ENCODE results near the gene LRRC26.

DNA sequence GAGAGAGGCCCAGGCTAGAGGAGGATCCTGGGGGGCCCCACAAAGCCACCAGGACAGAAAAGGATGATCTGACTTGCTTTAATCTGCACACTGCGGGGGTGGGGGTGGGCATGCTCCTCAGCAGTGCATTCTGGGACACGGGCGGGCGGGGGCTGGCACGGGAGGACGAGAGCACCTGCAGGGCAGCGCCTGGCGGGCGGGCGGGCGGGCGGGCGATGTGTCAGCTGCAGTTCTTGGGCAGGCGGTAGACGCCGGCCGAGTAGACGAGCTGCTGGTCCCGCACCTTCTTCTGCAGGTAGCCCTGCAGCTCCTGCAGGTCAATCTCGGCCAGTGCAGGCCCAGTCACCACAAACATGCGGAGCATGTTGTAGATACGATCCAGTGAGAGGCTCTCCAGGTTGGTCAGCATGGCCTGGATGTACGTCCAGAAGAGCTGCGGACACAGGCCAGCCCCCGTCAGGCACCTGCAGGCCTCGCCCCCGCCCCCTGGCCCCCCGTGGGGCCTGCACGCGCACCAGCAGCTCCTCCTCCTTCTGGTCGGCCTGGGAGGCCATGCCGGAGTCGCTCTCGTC is 5.0 kb upstream of the LRRC26 start:
- TF ChIP-seq EP300 (IDR thresholded peaks at IDR 0.05) (no peak), CTCF (IDR thresholded peaks at IDR 0.05) (no peak), BCL3 (IDR thresholded peaks at IDR 0.05) (no peak), MAZ (IDR thresholded peaks at IDR 0.05; ENCODE audit: borderline replicate concordance, low read depth, low read length) (no peak), JUN (IDR thresholded peaks at IDR 0.05) (no peak), POLR2A (IDR thresholded peaks at IDR 0.05; ENCODE audit: low read length) (no peak), CHD4 (IDR thresholded peaks at IDR 0.05; ENCODE audit: borderline replicate concordance) (no peak), RFX5 (IDR thresholded peaks at IDR 0.05) (no peak), REST (IDR thresholded peaks at IDR 0.05) (no peak), RAD21 (conservative IDR thresholded peaks at IDR 0.05 in 1 of 2, IDR thresholded peaks at IDR 0.05 in 1 of 2) (no peak), ZFP36 (IDR thresholded peaks at IDR 0.05; ENCODE audit: borderline replicate concordance, partially characterized antibody) (no peak), ZNF302 (CRISPR knock-in tag; IDR thresholded peaks at IDR 0.05) (no peak), RCOR1 (IDR thresholded peaks at IDR 0.05; ENCODE audit: low read depth, low read length) (no peak), KDM5A (IDR thresholded peaks at IDR 0.05) (no peak)

All from A549 (cell line).